Kidney glomerular epithelial cell (primary cell): ENCODE measurements around the gene SPHK2.
"Not testable (repeated sequence)": the region's sequence is repeated elsewhere in the genome, so short reads cannot be mapped to it uniquely, and the experiment has no call there.

Experiments used
- DNase-seq: peaks from one replicate; lab custom pipeline; 2025; lab: John Stamatoyannopoulos, UW

SPHK2 gene

DNA sequence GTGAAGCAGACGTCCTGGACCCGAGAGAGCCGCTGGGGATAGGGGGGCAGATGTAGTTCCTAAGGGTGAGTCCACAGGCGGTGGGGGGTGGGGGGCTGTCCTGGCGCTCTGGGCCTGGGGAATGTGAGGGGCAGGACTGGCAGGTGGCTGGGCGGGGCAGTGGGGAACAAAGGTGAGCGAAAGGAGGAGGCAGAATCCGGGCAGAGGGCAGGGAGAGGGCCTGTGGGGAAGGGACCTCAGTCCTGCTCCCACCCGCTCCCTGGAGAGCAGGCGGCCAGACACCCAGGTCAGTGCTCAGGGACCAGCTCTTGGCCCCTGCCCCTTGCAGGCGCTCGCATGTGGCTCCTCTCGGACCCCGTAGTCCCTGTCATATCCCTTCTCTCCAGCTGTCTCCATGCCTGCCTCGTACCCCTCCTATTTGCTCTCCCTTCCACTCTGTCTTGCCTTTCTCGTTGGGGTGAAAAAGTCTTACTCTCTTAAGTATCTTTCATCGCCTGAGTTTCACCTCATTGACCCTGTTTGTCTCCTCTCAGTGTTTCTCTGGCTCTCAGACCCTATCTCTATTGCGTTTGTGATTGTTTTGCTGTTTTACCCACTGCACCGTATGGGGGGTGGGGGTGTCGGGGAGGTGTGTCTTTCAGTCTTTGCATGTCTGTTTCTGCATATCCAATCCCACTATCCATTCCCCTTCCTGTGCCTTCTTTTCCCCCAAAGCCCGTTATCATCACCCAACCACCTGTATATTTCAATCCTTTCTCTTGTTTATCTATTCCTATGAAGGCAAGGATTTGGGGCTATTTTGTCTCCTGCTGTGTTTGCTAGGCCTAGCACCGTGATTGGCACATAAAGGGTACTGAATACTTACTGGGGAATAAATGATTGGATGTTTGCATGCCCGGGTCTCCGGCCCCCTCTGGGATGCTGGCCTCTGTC, 5.8 kb downstream of the SPHK2 start:
- DNase-seq = no peak

DNA sequence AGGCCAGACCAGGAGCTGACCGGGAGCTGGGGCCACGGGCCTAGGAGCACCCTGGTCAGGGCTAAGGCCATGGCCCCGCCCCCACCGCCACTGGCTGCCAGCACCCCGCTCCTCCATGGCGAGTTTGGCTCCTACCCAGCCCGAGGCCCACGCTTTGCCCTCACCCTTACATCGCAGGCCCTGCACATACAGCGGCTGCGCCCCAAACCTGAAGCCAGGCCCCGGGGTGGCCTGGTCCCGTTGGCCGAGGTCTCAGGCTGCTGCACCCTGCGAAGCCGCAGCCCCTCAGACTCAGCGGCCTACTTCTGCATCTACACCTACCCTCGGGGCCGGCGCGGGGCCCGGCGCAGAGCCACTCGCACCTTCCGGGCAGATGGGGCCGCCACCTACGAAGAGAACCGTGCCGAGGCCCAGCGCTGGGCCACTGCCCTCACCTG, 6.6 kb downstream of the SPHK2 start:
- DNase-seq = no peak

DNA sequence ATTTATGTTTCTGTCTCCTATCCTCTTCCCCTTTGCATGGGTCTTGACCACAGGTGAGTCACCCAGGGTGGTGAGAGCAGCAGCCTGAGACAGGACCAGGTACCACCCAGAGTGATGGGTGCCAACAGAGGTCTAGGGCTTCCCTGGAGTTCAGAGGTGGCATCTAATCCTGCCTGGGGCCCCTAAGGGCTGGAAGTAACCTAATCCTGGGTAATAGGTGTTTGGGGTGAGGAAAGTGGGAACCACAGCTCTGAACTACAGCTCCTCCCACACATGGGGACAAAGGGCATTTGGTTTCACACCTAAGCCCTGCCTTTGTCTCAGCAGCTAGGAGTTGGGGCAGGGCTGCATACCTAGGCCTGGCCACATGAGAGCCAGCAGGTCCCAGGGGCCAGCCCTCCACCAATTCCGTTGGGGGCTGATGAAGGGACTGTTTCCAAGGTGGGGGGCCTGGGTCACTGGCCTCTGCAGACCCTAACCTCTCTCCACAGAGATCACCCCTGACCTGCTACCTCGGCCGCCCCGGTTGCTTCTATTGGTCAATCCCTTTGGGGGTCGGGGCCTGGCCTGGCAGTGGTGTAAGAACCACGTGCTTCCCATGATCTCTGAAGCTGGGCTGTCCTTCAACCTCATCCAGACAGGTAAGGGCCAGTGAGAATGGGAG, 8.0 kb downstream of the SPHK2 start:
- DNase-seq = peak; percentile 47

DNA sequence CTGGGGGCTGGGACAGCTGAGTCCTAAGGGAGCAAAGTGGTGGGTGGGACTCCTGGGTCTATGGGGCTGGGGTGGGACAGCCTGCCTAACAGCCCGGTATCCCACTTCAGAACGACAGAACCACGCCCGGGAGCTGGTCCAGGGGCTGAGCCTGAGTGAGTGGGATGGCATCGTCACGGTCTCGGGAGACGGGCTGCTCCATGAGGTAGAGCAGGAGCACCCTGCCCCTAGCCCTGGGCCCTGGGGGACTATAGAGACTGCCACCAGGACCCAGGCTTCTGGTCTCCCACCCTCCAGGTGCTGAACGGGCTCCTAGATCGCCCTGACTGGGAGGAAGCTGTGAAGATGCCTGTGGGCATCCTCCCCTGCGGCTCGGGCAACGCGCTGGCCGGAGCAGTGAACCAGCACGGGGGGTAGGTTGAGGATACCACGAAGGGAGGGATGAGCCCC, 8.6 kb downstream of the SPHK2 start:
- no peak for DNase-seq

DNA sequence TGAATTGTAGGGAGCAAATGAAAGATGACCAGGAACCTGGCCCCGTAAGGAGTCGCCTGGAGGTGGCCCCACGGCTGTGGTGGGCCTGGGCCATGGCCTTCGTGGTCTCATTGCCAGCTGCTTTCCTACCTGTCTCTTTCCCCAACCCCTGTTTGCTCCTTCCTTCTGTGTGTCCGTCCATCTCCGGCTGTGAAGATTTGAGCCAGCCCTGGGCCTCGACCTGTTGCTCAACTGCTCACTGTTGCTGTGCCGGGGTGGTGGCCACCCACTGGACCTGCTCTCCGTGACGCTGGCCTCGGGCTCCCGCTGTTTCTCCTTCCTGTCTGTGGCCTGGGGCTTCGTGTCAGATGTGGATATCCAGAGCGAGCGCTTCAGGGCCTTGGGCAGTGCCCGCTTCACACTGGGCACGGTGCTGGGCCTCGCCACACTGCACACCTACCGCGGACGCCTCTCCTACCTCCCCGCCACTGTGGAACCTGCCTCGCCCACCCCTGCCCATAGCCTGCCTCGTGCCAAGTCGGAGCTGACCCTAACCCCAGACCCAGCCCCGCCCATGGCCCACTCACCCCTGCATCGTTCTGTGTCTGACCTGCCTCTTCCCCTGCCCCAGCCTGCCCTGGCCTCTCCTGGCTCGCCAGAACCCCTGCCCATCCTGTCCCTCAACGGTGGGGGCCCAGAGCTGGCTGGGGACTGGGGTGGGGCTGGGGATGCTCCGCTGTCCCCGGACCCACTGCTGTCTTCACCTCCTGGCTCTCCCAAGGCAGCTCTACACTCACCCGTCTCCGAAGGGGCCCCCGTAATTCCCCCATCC, 9.4 kb downstream of the SPHK2 start:
- DNase-seq = no peak

DNA sequence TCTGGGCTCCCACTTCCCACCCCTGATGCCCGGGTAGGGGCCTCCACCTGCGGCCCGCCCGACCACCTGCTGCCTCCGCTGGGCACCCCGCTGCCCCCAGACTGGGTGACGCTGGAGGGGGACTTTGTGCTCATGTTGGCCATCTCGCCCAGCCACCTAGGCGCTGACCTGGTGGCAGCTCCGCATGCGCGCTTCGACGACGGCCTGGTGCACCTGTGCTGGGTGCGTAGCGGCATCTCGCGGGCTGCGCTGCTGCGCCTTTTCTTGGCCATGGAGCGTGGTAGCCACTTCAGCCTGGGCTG, 9.9 kb downstream of the SPHK2 start:
- DNase-seq = no peak

DNA sequence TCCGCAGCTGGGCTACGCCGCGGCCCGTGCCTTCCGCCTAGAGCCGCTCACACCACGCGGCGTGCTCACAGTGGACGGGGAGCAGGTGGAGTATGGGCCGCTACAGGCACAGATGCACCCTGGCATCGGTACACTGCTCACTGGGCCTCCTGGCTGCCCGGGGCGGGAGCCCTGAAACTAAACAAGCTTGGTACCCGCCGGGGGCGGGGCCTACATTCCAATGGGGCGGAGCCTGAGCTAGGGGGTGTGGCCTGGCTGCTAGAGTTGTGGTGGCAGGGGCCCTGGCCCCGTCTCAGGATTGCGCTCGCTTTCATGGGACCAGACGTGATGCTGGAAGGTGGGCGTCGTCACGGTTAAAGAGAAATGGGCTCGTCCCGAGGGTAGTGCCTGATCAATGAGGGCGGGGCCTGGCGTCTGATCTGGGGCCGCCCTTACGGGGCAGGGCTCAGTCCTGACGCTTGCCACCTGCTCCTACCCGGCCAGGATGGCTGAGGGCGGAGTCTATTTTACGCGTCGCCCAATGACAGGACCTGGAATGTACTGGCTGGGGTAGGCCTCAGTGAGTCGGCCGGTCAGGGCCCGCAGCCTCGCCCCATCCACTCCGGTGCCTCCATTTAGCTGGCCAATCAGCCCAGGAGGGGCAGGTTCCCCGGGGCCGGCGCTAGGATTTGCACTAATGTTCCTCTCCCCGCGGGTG, 10.4 kb downstream of the SPHK2 start:
- no peak for DNase-seq

DNA sequence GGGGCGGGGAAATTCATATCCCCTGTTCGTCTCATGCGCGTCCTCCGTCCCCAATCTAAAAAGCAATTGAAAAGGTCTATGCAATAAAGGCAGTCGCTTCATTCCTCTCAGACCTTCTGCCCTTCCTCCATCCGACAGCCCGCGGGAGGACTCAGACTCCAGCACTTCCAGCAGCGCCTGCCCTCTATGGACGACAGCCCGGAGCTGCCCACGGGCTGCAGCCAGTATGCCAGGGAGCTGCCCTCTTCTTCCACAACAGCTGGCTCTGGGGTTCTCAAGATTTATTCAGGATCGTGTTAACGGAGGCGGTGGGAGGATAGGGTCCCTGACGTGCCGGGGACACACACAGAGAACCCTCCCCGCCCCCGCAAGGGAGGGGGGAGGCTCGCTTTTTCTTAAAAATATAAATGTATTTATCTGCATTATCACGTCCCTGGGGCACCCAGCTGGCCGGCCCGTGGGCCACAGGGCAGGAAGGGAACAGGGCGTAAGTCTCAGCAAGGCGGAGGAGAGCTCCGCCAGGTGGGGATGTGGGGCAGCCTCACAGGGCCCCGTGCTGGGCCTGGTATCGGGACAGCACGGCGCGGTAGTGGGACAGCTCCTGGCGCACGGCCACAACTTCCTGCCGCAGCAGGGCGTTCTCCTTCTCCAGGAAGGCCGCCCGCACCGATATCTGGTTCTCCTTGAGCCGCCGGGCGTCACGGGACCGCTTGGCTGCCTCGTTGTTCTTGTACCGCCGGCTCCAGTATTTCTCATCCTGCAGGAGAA, 11.2 kb downstream of the SPHK2 start:
- DNase-seq = no peak

DNA sequence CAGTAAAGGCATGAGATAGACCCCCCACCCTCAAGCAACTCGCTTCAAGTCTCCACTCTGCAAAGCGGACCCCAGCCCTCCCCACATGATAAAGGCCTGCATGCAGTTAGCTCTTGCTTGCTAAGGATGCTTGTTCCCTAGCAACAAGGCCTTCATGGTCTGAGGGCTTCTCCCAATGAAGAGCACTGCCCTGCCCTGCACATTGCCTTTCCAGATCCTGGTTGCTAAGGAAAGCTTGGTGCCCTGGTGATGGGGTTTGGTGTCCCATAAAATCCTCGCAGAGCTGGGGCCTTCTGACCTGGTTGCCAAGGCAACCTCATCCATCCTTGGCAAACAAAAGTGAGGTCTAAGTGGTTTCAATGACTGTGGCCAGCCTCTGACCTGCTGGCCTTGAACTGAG, 11.9 kb downstream of the SPHK2 start:
- no peak for DNase-seq

DNA sequence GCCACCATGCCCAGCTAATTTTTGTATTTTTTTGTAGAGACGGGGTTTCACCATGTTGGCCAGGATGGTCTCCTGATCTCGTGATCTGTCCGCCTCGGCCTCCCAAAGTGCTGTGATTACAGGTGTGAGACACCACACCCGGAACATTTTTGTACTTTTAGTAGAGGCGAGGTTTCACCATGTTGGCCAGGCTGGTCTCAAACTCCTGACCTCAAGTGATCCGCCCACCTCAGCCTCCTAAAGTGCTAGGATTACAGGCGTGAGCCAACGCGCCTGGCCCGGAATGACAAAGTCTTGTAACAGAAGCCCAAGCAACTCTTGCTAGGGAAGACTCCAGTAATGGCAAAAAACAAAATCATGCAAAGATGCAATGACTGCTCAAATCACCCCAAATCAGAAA, 13.0 kb downstream of the SPHK2 start:
- DNase-seq = not testable (repeated sequence)

DNA sequence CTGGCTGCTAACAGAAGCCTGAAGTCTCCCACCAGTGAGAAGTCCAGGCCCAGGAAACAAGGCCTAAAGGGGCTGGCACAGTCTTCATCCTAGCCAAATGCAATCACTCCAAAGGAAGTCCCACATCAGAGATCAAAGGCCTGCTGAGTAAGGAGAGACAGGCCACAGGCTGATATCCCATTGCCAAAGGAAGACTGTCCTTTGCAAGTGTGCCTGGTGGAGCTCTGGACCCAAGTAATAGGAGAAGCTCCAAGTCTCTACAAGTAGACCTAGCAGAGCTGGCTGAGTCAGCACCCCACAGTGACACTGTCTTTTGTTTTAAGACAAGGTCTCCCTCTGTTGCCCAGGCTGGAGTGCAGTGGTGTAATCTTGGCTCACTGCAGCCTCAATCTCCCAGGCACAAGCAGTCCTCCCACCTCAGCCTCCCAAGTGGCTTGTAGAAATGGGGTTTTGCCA, 13.4 kb downstream of the SPHK2 start:
- peak; percentile 14 for DNase-seq

DNA sequence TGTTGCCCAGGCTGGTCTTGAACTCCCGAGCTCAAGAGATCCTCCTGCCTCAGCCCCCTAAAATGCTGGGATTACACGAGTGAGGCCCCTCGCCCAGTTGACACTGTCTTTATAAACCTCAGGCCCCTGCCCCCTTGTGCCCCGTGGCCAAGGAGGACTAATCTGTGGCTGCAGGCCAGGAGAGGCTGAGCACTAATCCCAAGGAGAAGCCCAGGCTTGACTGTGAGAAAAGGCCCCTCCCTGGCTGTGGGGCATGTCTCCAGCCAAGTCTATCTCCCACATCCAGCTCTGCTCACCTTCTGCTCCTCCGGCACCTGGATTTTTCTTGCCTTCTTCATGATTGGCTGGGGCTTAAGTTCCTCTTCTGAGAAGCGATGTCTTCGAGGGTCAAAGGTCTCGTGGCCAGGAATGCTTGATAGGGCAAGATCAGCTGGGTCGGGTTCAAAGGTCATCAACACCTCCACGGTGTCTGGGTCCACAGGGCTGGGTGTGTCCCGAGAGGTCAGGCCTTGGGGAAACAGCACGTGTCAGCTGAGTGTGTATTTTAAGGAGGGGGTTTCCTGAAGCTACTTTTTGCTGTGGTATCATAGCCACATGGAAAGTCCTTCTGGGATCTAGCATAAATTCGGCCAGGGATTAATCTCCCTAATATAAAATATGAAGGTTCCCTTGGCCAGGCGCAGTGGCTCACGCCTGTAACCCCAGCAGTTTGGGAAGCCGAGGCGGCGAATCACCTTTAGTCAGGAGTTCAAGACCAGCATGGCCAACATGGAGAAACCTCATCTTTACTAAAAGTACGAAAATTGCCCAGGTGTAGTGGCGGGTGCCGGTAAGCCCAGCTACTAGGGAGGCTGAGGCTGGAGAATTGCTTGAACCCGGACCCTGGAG, 14.1 kb downstream of the SPHK2 start:
- DNase-seq = no peak

DNA sequence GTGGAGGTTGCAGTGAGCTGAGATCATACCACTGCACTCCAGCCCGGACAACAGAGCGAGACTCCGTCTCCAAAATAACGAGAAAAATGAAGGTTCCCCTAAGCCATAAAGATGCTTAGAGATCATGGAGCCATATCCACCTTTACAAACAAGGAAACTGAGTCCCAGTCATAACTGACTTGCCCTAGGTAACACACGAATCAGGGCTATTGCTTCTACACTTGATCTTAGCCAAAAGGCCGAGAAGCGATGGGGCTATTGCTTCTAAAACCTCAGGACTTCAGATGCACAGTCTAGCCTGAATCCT, 14.7 kb downstream of the SPHK2 start:
- DNase-seq = no peak

DNA sequence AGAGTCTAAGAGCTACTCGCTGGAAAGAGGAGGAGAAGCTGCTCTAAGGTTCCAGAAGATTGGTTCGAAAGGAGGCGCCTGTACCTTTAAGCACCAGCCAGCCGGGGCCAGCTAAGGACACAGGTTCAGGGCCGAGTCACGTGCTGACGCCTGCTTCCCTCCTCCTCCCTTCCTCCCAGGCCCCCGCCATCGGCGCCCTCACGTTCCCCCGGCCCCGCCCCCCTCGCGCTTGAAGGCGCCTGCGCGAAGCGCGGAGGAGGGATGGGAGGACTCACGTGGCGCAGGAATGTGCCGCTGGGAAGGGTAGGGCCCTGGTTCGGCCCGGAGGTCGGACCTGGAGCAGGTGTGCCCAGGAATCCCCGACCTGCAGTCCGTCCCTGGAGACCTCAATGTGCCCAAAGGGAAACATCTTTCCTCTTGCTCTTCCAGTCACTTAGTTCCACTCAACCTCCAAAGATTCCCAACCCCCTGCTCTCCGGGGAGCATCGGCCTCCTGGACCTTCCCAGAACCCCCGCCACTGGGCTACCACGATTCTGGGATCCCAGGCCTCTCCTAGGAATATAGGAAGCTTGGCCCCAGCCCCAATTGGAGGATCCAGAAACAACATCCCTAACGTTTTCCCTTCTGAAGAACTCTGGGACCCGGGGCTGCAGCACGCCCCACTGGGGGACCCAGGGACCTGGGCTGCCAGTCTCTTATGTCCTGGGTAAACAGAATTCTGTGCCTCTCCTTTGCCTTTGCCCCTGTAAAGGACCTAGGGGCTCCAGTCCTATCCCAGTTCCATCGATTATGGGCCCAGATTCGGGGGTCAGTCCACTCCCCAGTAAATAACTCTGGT, 15.3 kb downstream of the SPHK2 start:
- DNase-seq = peak; percentile 77

DNA sequence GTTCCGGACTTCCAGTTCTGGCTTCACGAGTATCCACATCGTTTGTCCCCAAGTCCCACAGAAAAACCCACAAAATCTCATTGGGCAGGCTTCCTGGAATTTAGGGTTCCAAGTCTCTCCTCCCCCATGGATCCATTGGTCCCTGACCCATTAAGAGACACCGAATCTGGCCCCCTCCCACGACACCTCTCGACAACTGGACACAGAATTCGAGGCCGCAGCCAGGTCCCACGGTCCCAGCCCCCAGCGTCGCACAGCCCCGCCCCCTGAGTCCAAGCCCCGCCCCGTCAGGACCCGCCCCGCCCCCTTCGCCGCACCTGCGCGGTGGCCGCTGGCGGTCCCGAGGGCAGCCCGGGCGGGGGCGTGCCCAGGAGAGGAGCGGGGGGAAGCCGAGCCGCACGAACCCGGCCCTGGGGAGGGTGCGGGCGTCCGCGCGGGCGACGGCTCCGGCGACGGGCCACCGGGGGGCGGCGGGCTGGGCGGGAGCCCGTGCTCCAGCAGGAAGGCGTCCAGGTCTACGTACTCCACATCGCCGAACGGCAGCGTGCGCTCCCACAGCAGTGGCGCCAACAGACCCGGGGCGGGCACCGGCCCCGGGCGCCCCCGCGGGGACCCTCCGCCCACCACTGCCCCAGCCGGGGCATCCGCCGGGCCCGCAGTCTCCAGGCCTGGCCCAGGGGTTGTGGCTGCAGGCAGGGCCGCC, 16.1 kb downstream of the SPHK2 start:
- no peak for DNase-seq

DNA sequence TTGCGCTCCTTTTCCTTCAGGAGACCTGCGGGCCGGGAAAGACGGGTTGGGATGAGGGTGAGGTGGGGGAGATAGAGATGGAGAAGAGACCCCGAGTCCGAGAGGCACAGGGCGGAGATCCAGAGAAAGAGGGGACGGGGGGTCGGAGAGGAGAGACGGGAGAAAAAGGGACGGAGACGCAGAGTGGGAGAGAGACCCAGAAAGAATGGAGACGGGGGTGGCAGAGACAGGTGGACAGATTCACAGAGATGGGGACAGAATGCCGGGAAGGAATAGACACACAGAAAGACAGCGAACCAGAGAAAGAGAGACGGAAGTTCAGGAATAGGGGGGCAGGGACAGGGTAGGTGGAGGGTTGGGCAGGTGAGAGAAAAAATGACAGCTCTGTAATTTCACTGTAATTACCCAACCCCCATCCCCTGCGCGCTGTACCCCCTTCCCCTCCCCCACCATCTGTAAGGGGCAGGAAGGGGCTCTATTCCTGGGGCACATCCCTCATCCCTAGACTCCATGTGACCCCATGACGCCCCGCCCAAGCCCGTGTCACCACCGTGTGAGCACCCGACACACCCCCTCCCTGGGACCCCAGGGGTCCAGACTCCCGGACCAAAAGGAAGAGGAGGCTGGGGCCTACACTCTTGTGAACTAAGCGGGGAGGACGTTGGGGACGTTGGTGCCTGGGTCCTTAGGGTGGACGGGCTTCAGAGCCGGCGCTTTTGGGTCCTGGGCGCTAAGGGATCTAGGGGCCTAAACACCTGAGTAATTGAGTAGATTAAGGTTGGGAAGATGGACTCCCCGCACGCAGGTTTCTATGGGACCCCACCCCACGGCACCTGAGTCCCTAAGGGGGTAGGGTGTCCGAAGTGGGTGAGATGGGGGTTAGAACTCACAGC, 16.9 kb downstream of the SPHK2 start:
- no peak for DNase-seq

DNA sequence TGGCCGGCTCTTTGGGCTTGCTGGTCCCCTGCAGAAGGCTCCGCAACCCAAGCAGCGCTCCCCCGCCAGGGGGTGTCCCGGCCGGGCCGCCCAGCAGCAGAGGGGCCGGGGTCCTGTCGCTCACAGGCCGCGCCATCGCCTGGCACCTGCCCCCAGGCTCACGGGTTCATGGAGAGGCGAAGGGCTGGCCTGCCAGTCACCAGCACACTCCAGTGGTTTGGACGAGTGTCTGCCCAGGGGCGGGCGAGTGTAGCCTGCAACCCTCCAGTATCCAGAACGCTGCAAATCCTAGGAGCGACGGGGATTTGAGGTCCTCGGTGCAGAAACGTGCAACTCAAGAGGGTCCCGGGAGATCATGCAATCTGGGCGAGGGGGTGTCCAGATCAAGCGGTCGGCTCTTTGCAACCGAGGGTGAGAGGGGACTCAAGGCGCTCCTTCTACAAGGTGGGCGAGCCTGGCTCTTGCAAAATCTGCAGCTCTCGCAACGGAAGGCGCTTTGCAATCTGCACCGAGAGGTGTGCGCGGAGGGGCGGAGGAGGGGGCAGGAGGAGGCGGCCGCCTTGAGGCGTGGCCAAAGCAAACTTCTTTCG, 17.6 kb downstream of the SPHK2 start, which contains the start of gene DBP:
Gene DBP (minus strand): TSS at position 521 of the 590 bp plus-strand sequence. CDS start 385 bp downstream, at position 136.
- DNase-seq = peak; percentile 31
